ELR (cell line): ENCODE measurements around the gene KRTAP10-12.

Experiments used
- DNase-seq: peaks from one replicate; pipeline ENCODE4 v3.0.0-alpha.2; 2015; ENCODE audit warnings: low read depth

The KRTAP10-12 gene

GRCh38 chr21:44699502-44700001, 2.6 kb downstream of the KRTAP10-12 start:
- no peak for DNase-seq

GRCh38 chr21:44700101-44701022, 3.4 kb downstream of the KRTAP10-12 start:
- DNase-seq = no peak

- DNase-seq = no peak
Observed at GRCh38 chr21:44701023-44701400, 4.0 kb downstream of the KRTAP10-12 start.

- no peak for DNase-seq
Observed at GRCh38 chr21:44701541-44701940, 4.6 kb downstream of the KRTAP10-12 start.

DNA sequence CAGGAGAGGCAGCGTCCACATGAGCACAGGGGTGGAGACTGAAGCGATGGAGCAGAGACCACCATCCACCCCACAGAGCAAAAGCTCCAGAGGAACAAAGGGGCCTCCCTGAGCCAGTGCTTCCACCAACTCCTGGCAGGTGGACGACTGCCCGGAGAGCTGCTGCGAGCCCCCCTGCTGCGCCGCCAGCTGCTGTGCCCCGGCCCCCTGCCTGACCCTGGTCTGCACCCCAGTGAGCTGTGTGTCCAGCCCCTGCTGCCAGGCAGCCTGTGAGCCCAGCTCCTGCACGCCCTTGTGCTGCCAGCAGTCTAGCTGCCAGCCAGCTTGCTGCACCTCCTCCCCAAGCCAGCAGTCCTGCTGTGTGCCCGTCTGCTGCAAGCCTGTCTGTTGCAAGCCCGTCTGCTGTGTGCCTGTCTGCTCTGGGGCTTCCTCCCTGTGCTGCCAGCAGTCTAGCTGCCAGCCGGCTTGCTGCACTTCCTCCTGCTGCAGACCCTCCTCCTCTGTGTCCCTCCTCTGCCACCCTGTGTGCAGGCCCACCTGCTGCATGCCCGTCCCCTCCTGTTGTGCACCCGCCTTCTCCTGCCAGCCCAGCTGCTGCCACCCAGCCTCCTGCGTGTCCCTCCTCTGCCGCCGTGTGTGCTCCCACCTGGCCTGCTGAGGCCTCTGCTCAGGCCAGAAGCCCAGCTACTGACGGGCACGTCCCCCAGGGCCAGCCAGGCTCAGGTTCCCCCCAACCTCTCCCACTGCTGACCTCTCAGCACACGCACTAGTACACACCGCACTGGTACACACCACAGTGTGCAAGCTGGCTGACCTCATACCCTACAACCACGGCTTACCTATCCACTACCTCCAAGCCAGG, 5.4 kb downstream of the KRTAP10-12 start:
- no peak for DNase-seq

GRCh38 chr21:44702973-44703730, 6.2 kb downstream of the KRTAP10-12 start:
- no peak for DNase-seq

DNA sequence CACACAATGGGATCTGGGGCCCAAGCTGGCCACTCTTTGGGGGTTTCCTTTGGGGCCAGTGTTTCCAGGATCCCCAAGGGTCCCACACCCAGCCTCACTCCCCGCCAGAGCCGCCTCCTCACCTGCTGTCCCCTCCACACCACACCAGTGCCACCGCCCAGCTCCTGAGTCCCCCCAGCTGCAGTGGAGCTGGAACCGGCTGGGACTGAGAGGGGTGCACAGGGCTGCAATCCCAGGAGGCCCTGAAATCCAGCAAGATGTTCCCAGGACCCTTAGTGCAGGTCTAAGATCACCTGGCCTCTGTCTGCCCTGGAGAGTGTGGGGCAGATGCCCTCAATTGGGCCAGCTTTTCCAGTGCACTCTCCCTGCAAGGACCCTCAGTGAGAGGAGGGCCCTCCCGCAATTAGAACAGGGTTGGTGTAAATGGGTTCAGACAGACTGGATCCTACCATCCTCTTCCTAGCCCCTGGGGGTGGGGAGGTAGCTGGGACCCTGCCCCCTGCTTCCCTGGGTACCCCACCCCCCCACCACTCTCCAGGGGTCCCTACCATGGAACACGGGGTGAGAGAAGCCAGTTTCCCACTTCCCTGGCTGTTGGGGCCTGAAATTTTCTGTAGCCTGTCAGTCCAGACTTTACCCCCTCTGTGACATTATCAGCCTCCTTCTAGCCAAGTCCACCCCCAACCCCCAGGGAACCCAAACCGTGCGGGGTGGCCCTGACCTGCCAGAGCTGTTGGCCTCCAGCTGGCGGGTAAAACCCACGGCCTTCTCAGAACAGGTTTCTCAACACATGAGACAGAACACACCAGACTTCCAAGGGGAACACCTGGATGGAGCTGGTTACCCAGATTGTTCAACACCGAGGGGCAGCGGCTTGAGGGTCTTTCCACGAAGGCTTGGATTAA, 7.0 kb downstream of the KRTAP10-12 start:
- DNase-seq = no peak

DNA sequence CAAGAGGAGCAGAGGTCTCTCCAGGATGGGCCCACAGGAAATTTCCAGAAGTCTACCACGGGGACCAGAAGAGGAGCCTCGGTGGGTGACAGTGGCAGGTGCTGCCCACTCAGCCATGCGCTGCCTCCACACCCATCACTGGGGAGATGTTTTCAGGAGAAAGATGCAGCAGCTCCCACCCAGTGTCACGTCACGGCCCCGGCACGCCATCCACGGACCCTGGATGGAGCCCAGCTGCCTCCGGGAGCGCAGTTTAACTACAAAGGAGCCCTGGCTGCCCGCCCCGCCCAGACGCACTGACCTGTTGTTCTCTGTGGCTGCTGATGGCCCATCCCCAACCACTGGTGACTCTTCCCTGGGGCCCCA, 7.6 kb downstream of the KRTAP10-12 start:
- no peak for DNase-seq

- DNase-seq = no peak
Observed at GRCh38 chr21:44706026-44706705, 9.2 kb downstream of the KRTAP10-12 start.

DNA sequence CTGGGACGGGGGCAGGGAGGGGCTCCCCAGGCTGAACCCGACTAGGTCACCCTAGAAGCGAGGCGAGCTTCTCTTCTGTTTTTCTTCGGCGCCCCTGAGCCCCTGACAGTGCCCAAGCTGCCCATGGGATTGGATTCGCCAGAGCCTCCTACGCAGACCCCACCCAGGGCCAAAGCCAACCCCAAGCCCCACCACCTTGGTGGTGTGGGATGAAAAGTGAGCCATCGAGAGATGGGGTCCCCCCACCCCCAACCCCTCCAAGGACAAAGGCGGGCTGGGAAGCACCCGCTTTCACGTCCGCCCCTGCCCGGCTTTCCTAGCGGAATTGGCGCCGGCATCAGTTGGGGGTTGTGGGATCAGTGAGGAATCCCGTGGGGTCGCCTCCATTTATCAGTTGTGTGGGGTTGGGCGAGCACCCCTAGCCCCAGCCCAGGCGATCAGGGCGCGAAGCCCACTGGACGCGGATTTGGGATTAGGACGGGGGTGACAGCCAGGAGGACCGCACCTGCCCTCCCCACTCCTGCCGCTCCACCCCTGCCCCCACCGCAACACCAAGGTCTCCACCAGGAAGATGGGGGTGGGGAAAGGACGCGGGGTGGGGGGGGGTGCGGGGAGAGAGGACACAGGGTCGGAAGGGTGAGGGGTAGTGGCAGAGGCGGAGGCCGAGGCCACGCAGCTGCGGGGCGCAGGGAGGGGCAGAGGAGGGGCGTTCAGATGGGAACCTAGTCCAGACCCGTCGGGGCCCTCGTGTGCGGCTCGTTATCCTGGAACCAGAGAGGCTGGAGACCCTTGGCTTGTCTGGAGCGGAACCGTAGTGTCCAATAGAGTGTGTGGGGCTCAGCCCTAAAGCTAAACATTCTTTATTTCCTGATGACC, 10.0 kb downstream of the KRTAP10-12 start:
- no peak for DNase-seq

DNA sequence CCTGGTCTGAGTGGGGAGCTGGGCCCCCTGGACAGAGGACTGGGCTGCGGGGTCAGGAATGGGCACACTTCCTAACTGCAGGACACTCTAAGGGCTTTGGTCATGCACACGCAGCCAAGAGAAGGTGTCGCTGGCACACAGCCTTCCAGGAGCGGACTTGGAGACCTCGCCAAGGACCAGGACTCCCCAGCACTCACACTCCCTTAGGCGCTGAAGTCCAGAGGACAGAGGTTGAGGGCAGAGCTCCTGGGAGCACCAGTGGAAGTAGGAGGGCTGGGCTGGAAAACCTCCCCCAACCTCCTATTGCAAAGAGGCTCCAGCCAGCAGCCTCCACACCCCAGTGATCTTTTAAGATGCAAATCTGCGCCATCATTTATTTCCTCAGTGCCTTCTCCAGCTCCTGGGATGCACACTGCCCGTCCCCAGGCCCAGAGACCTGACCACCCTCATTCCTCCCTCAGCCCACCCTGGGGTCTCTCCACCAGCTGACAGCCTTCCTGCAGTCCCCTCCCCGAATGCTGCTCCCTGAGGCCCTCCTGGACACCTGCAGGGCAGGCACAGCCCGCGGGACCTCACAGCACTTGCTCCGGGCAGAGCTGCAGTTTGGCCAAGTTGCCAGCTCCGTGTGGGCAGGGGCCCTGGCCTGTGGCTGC, 11.4 kb downstream of the KRTAP10-12 start:
- no peak for DNase-seq

- DNase-seq = no peak
Observed at GRCh38 chr21:44708866-44709425, 12.0 kb downstream of the KRTAP10-12 start.

- peak; percentile 15 for DNase-seq
Observed at GRCh38 chr21:44709426-44710293, 12.7 kb downstream of the KRTAP10-12 start.

DNA sequence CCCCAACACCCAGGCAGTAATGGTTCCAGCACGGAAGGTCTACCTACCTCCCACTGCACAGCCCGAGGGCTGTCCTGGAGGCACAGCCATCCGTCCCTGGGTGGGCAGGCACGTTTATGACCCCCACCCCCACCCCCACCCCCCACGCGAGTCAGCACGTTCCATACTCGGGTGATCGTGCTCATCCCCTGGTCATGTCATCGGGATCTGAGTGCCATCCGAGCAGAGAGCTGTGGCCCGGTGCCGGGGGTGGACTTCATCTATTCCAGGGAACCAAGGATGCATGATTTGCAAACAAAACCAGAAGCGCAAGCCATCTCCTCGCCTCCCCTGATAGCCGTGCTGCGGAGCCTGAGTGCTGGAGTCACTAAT, 13.3 kb downstream of the KRTAP10-12 start:
- DNase-seq = no peak

DNA sequence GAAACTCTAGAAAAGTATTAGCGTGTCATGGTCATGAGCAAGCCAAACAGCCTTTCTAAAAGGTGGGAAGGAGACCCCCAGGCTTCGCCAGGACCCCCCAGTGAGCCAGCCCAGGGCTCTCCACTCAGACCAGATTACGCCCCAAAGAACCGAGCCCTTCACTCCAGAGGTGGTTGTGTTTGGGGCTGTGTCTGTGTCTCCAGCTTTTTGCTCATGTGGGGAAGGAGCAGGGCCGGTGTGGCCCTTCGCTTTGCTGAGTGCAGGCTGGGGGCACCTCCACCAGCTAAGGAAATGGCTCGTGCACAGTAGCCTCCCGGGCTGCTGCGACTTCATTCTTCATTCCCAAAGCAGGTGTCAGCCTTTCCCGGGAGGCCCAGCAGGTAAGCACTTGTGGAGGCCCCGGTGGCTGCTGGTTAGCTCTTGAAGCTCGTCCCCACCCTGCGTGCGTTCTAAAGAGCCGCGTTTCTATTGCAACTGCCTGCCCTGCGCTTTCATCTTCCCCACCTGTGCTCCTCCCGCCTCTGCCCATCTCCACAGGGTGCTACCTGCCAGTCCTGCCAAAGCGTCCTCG, 13.9 kb downstream of the KRTAP10-12 start:
- DNase-seq = no peak

DNA sequence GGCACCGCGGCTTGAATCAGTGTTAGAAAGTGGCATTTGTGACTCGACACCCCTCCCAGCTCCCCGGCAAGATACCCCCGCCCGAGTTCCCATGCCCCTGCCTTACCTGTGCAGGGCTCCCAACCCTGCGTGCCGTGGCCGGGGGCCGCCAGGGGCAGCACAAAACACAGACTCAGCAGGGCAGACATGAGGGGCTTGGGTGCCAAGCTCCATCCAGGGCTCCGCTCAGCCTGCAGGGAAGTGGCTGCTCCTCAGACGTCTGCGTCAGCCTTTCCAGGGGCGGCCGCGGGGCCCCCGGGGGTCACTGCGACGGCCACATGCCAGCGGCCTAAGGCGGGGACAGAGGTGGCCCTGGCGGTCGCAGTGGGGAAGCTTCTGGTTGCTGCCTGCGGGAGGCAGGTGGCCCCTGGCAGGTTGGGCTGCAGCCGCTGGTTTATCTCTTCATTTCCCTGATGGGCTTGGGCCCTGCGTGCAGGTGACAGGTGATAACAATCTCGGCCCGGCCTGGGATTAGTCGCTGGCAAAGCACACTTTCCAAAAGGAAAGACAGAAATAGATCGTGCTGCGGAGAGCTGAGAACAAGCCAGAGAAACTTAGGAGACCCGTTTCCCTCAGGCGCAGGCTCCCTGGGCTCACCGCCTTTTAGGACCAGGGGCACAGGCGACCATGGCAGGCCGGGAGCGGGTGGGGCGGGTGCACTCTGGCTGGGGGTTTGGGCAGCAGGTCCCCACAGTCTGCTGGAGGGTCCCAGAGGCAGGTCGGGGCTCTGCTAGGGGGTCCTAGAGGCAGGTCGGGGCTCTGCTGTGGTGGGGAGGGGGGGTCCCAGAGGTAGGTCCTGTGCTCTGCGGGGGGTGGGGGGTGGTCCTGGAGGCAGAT, 14.6 kb downstream of the KRTAP10-12 start, which contains the start of gene TSPEAR:
Gene TSPEAR, minus strand, starts transcription at position 246 of the 876 bp plus-strand sequence. Its CDS starts 58 bp downstream, at position 188.
- no peak for DNase-seq
